Activated B cell treated with CpG ODN at 0.5 μM for 24 hours (primary cell): ENCODE measurements around the gene BCL11B. TPM values are rescaled to one million over a fixed set of nuclear protein-coding genes. Genes with fewer than 3 reads are reported as not detected.
"Not testable (repeated sequence)": the region's sequence is repeated elsewhere in the genome, so short reads cannot be mapped to it uniquely, and the experiment has no call there.

ENCODE experiments used
- ATAC-seq: fragments of 200-7000 bp; cut with Tn5 transposase; one replicate; pipeline ENCODE4 v1.10.0; 2021; ENCODE audit warnings: low read depth, mild to moderate bottlenecking, moderate library complexity
- CTCF ChIA-PET: fragments of 350-600 bp; sonication (Branson Sonifier 250); formaldehyde crosslinking; loops from one replicate; lab custom pipeline; 2021; ENCODE audit warnings: antibody characterized with exemption; lab: Charles Lee
- POLR2A ChIA-PET: fragments of 350-600 bp; sonication (Branson Sonifier 250); formaldehyde crosslinking; loops from one replicate; lab custom pipeline; 2021; ENCODE audit warnings: antibody characterized with exemption; lab: Charles Lee
- DNase-seq: peaks from one replicate; pipeline ENCODE4 v3.0.0; 2022
- H3K27ac Mint-ChIP-seq: one replicate; pipeline ENCODE4 v1.8.0; 2020; ENCODE audit warnings: mixed read lengths
- H3K27me3 Mint-ChIP-seq: one replicate; pipeline ENCODE4 v1.8.0; 2021; ENCODE audit warnings: mixed read lengths
- H3K36me3 Mint-ChIP-seq: one replicate; pipeline ENCODE4 v1.8.0; 2021; ENCODE audit warnings: low read depth, mixed read lengths
- H3K4me1 Mint-ChIP-seq: one replicate; pipeline ENCODE4 v1.8.0; 2021; ENCODE audit warnings: mixed read lengths
- H3K4me3 Mint-ChIP-seq: one replicate; pipeline ENCODE4 v1.8.0; 2020; ENCODE audit warnings: mild to moderate bottlenecking, mixed read lengths
- H3K9me3 Mint-ChIP-seq: one replicate; pipeline ENCODE4 v1.8.0; 2020; ENCODE audit warnings: mixed read lengths
- CTCF ChIP-seq: fragments of 200-600 bp; IDR thresholded peaks from one replicate; pipeline ENCODE4 v1.8.0; 2022; ENCODE audit warnings: antibody characterized with exemption, mild to moderate bottlenecking
- intact Hi-C: fragments of 100-400 bp; cut with micrococcal nuclease; formaldehyde crosslinking; loops from one replicate; pipeline ENCODE4 v1.15.1; 2024
- total RNA-seq: library from RNA; stranded (reverse); gene quantifications from 2 replicates; pipeline ENCODE4 v1.2.3, GENCODE V29; 2022

Gene BCL11B
- total RNA-seq, 1 donor from 2014 or later: 0.13 TPM

DNA sequence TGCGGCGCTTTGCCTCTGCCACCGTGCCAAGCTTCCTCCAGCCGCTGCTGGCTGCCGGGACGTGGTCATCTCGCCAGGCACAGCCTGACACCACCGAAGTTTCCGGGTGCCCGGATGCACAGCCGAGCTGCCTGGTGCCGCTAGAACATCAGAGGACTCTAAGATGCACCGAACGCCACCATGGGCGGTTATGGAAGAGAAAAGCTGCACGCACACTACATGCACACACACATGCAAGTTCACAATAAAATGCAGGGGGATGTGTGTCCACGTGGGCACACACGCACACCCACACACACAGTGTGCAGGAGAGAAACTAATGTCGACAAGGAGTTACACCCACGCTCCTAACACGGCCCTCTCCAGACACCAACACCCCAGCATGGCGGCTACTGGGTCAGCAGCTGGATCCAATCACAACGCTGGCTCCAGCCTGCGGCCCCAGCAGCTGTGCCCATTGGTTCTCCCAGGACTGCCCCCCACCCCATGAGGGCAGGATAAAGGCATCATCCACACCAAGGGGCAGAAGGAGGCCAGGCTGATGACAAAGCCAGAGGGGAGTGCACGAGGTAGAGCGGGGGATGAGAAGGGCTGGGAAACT, 82.7 kb downstream of the BCL11B start:
- intact Hi-C loops: no loop called here
- POLR2A ChIA-PET: no interaction called here
- ATAC-seq (no peak), DNase-seq (no peak)
- H3K9me3 Mint-ChIP-seq: no peaks in the 10 kb centered on the region
- TF ChIP-seq CTCF: no peak
- H3K4me3 Mint-ChIP-seq: no peak overlapping the region
- H3K4me1 Mint-ChIP-seq: no peaks in the 10 kb centered on the region
- CTCF ChIA-PET: no interaction called here
- no peaks in the 10 kb centered on the region for H3K36me3 Mint-ChIP-seq
- H3K27ac Mint-ChIP-seq: no peak overlapping the region
- H3K27me3 Mint-ChIP-seq: no peaks in the 10 kb centered on the region

DNA sequence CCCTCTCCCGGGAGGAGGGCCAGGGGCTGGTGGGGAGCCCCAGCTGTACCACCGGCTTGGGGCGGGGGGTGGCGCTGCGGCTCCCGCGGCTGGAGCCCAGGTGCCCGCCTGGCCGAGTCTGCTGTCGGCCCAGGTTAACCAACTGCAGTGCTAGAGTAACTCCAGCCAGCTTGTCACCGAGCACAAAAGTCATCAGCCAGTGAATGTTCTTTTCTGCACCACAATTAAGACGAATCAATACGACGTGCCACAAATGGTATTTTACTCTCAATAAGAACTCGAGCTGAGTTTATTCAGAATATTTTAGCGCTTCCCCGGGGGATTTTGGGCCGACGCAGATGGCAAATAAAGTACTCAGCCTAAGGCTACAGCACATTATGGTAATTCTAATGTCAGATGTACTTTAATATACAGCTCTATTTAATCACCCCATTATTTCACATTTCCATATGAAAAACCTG, 83.2 kb downstream of the BCL11B start:
- no peaks in the 10 kb centered on the region for H3K9me3 Mint-ChIP-seq
- DNase-seq: no peak
- H3K36me3 Mint-ChIP-seq: no peaks in the 10 kb centered on the region
- H3K27ac Mint-ChIP-seq: no peak overlapping the region
- ChIA-PET POLR2A (no interaction called here), CTCF (no interaction called here)
- H3K4me1 Mint-ChIP-seq: no peaks in the 10 kb centered on the region
- H3K27me3 Mint-ChIP-seq: no peaks in the 10 kb centered on the region
- intact Hi-C loops: no loop called here
- H3K4me3 Mint-ChIP-seq: no peak overlapping the region
- ATAC-seq: no peak
- no peak for TF ChIP-seq CTCF

DNA sequence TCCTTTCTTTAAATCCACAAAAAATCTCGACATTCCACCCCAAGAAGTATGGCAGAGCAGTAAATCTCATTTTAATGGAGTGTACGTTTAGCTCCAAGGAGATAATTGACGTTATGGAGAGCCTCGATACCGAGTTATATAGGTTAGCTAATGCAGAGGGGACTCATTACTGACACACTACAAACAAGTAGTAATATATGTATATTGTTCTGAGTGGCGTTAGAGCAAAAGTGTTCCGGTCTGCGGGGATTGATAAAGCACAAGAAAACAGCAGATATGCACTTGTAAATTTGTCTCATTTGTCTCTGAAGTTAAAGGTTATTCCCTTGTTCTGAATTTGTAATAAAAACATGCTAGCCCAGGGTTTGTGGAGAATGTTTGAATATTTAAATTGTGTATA, 84.1 kb downstream of the BCL11B start:
- Mint-ChIP-seq H3K27me3 (no peaks in the 10 kb centered on the region), H3K9me3 (no peaks in the 10 kb centered on the region), H3K4me1 (no peaks in the 10 kb centered on the region), H3K4me3 (no peak overlapping the region), H3K27ac (no peak overlapping the region), H3K36me3 (no peaks in the 10 kb centered on the region)
- ChIA-PET CTCF (no interaction called here), POLR2A (no interaction called here)
- intact Hi-C loops: no loop called here
- ATAC-seq: no peak
- no peak for DNase-seq
- no peak for TF ChIP-seq CTCF

DNA sequence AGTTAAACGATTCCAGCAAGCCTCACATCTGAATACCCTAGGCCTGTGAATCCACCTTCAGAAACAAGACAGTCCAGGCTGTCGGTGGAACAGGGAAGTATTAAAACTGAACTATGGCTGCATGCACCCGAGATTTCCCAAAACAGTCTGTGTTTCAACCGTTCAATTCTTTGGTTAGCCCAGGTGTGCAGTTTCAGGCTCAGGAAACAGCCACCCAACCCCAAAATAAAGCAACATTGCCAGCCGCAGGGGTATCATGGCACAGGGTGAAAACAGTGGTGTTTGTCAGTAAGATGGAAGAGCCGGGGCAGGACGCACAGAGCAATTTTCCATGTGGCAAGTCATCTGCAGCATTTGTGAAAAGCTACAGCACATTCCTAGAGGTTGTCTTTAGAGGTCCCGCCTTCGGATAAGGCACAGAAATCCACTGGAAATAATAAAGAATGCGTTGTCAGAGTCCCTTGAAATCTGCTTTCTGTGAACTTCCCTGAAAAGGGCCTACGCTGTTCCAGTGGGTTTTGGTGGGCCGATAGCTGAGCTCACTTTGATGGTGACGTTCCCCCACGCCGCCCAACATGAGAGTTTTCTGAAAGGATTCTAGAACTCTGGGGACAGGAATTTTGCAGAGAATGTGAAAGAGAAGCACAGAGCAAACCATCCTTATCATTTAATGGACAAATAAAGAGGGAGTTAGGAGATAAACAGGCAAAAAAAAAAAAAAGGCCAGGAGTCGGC, 84.9 kb downstream of the BCL11B start:
- Mint-ChIP-seq H3K27ac (no peak overlapping the region), H3K4me3 (no peak overlapping the region), H3K27me3 (no peaks in the 10 kb centered on the region), H3K36me3 (no peaks in the 10 kb centered on the region), H3K4me1 (no peaks in the 10 kb centered on the region), H3K9me3 (no peaks in the 10 kb centered on the region)
- DNase-seq (no peak), ATAC-seq (no peak)
- ChIA-PET POLR2A (no interaction called here), CTCF (no interaction called here)
- TF ChIP-seq CTCF: no peak
- intact Hi-C loops: no loop called here

DNA sequence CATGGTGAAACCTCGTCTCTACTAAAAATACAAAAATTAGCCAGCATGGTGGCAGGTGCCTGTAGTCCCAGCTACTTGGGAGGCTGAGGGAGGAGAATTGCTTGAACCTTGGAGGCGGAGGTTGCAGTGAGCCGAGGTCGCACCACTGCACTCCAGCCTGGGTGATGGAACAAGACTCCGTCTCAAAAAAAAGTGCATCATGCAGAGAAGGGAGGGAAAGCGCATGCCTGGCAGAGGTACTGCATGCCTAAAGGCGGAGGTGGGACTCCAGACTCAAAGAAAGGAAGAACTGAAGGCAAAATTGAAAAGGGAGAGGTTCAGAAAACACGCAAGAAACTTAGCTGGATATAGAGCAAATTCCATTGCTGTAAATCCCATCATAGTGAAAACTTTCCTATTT, 85.7 kb downstream of the BCL11B start:
- H3K4me1 Mint-ChIP-seq, intact Hi-C loops, H3K9me3 Mint-ChIP-seq, POLR2A ChIA-PET, H3K27me3 Mint-ChIP-seq, CTCF ChIA-PET, ATAC-seq, H3K4me3 Mint-ChIP-seq, DNase-seq, H3K36me3 Mint-ChIP-seq, H3K27ac Mint-ChIP-seq: not testable (repeated sequence)
